ENCODE data around the gene PITPNC1.

PITPNC1 gene

GRCh38 chr17:67378454-67379250 lies 1.6 kb downstream of the PITPNC1 start:
- no peak overlapping the region for H2BK12ac ChIP-seq (ENCODE audit: low read length)
- peak overlapping the region; percentile 62 for H3K4me2 ChIP-seq (ENCODE audit: insufficient read depth, low read length, poor library complexity, severe bottlenecking)
- peak overlapping the region; percentile 67 for H2BK120ac ChIP-seq (ENCODE audit: low read depth, low read length)
- H3K9ac ChIP-seq (ENCODE audit: low read depth, low read length, poor library complexity): peak overlapping the region; percentile 92
- peak overlapping the region; percentile 96 for H3K18ac ChIP-seq (ENCODE audit: low read length)
- no peaks in the 10 kb centered on the region for H3K9me3 ChIP-seq (replicated peaks in 1 of 2; ENCODE audit: control insufficient read depth in 2 of 2, insufficient read depth in 1 of 2, low read depth in 1 of 2, low read length in 2 of 2)
- no peak overlapping the region for H2BK15ac ChIP-seq (ENCODE audit: low read length)
- peaks cover 0 to 3% (median 0%) of the 10 kb centered on the region in 3 experiments for H3K27me3 ChIP-seq (ENCODE audit: control insufficient read depth in 3 of 3, insufficient read depth in 3 of 3, low read depth in 1 of 3, low read length in 3 of 3)
- no CpG with 5 or more reads among the region's 72 CpGs for WGBS, 2 donors (ENCODE audit: extremely low coverage in 2 of 2, insufficient read length in 2 of 2, insufficient replicate concordance in 1 of 2)
- H4K8ac ChIP-seq (ENCODE audit: low read depth, low read length): peak overlapping the region; percentile 57
- peak overlapping the region; percentile 98 for H3K23ac ChIP-seq (ENCODE audit: low read depth, low read length, poor library complexity)
- H3K4me3 ChIP-seq (ENCODE audit: low read length in 2 of 2): peak overlapping the region; percentile 91 to 97
- peak overlapping the region; percentile 94 for H2AFZ ChIP-seq (ENCODE audit: low read length)
- peak overlapping the region; percentile 78 for H2BK5ac ChIP-seq (ENCODE audit: low read length)
- H4K91ac ChIP-seq (ENCODE audit: low read depth, low read length, poor library complexity): no peak overlapping the region
- peaks cover 4% of the 10 kb centered on the region for H3K79me1 ChIP-seq (ENCODE audit: low read depth, low read length)
- H3K4me1 ChIP-seq (ENCODE audit: control insufficient read depth in 2 of 2, insufficient read depth in 1 of 2, low read depth in 1 of 2, low read length in 2 of 2): peaks cover 5 to 18% of the 10 kb centered on the region in 2 donors
- H3K14ac ChIP-seq (ENCODE audit: low read length): peak overlapping the region; percentile 77
- peak overlapping the region; percentile 76 for H3K27ac ChIP-seq (replicated peaks; ENCODE audit: low read length)
- DNase-seq (ENCODE audit: low spot score): peak; percentile 82
- peak overlapping the region; percentile 76 for H2AK5ac ChIP-seq (ENCODE audit: low read depth, low read length)
- peak overlapping the region; percentile 28 for H3K4ac ChIP-seq (ENCODE audit: low read length)
- peaks cover 0 to 5% of the 10 kb centered on the region in 2 donors for H3K36me3 ChIP-seq (replicated peaks in 1 of 2; ENCODE audit: control insufficient read depth in 2 of 2, insufficient read depth in 2 of 2, low read length in 2 of 2)

GRCh38 chr17:67379251-67379630 lies 2.2 kb downstream of the PITPNC1 start:
- no peak overlapping the region for H2BK5ac ChIP-seq (ENCODE audit: low read length)
- H2AK5ac ChIP-seq (ENCODE audit: low read depth, low read length): no peak overlapping the region
- H2BK15ac ChIP-seq (ENCODE audit: low read length): no peak overlapping the region
- H3K9ac ChIP-seq (ENCODE audit: low read depth, low read length, poor library complexity): no peak overlapping the region
- H4K8ac ChIP-seq (ENCODE audit: low read depth, low read length): no peak overlapping the region
- H3K4me3 ChIP-seq (ENCODE audit: low read length in 2 of 2): peak overlapping the region; percentile 67 to 91
- no CpG with 5 or more reads among the region's 8 CpGs for WGBS, 2 donors (ENCODE audit: extremely low coverage in 2 of 2, insufficient read length in 2 of 2, insufficient replicate concordance in 1 of 2)
- no peaks in the 10 kb centered on the region for H3K9me3 ChIP-seq (replicated peaks in 1 of 2; ENCODE audit: control insufficient read depth in 2 of 2, insufficient read depth in 1 of 2, low read depth in 1 of 2, low read length in 2 of 2)
- H3K36me3 ChIP-seq (replicated peaks in 1 of 2; ENCODE audit: control insufficient read depth in 2 of 2, insufficient read depth in 2 of 2, low read length in 2 of 2): peaks cover 0 to 5% of the 10 kb centered on the region in 2 donors
- peaks cover 4% of the 10 kb centered on the region for H3K79me1 ChIP-seq (ENCODE audit: low read depth, low read length)
- H3K18ac ChIP-seq (ENCODE audit: low read length): no peak overlapping the region
- no peak overlapping the region for H2BK120ac ChIP-seq (ENCODE audit: low read depth, low read length)
- DNase-seq (ENCODE audit: low spot score): no peak
- no peak overlapping the region for H3K4ac ChIP-seq (ENCODE audit: low read length)
- H3K4me1 ChIP-seq (ENCODE audit: control insufficient read depth in 2 of 2, insufficient read depth in 1 of 2, low read depth in 1 of 2, low read length in 2 of 2): peaks cover 5 to 18% of the 10 kb centered on the region in 2 donors
- no peak overlapping the region for H3K14ac ChIP-seq (ENCODE audit: low read length)
- H2BK12ac ChIP-seq (ENCODE audit: low read length): no peak overlapping the region
- H2AFZ ChIP-seq (ENCODE audit: low read length): peak overlapping the region; percentile 94
- no peak overlapping the region for H3K23ac ChIP-seq (ENCODE audit: low read depth, low read length, poor library complexity)
- H3K27ac ChIP-seq (replicated peaks; ENCODE audit: low read length): no peak overlapping the region
- H3K4me2 ChIP-seq (ENCODE audit: insufficient read depth, low read length, poor library complexity, severe bottlenecking): peak overlapping the region; percentile 62
- H3K27me3 ChIP-seq (ENCODE audit: control insufficient read depth in 3 of 3, insufficient read depth in 3 of 3, low read depth in 1 of 3, low read length in 3 of 3): peaks cover 0 to 3% (median 0%) of the 10 kb centered on the region in 3 experiments
- H4K91ac ChIP-seq (ENCODE audit: low read depth, low read length, poor library complexity): no peak overlapping the region

GRCh38 chr17:67381929-67382257 lies 4.8 kb downstream of the PITPNC1 start:
- H3K23ac ChIP-seq (ENCODE audit: low read depth, low read length, poor library complexity): no peak overlapping the region
- H3K4me1 ChIP-seq (ENCODE audit: control insufficient read depth in 2 of 2, insufficient read depth in 1 of 2, low read depth in 1 of 2, low read length in 2 of 2): peaks cover 0 to 4% of the 10 kb centered on the region in 2 donors
- no peak overlapping the region for H2AFZ ChIP-seq (ENCODE audit: low read length)
- no peak overlapping the region for H4K8ac ChIP-seq (ENCODE audit: low read depth, low read length)
- no peak overlapping the region for H2BK12ac ChIP-seq (ENCODE audit: low read length)
- peaks cover 0 to 5% of the 10 kb centered on the region in 2 donors for H3K36me3 ChIP-seq (replicated peaks in 1 of 2; ENCODE audit: control insufficient read depth in 2 of 2, insufficient read depth in 2 of 2, low read length in 2 of 2)
- H3K4ac ChIP-seq (ENCODE audit: low read length): no peak overlapping the region
- H3K9me3 ChIP-seq (replicated peaks in 1 of 2; ENCODE audit: control insufficient read depth in 2 of 2, insufficient read depth in 1 of 2, low read depth in 1 of 2, low read length in 2 of 2): no peaks in the 10 kb centered on the region
- H2BK120ac ChIP-seq (ENCODE audit: low read depth, low read length): no peak overlapping the region
- no peak overlapping the region for H3K18ac ChIP-seq (ENCODE audit: low read length)
- no CpG with 5 or more reads among the region's 1 CpG for WGBS, 2 donors (ENCODE audit: extremely low coverage in 2 of 2, insufficient read length in 2 of 2, insufficient replicate concordance in 1 of 2)
- H3K79me1 ChIP-seq (ENCODE audit: low read depth, low read length): peaks cover 4% of the 10 kb centered on the region
- no peak overlapping the region for H4K91ac ChIP-seq (ENCODE audit: low read depth, low read length, poor library complexity)
- no peak overlapping the region for H3K14ac ChIP-seq (ENCODE audit: low read length)
- H2BK5ac ChIP-seq (ENCODE audit: low read length): no peak overlapping the region
- no peak overlapping the region for H3K27ac ChIP-seq (replicated peaks; ENCODE audit: low read length)
- DNase-seq (ENCODE audit: low spot score): no peak
- no peak overlapping the region for H2AK5ac ChIP-seq (ENCODE audit: low read depth, low read length)
- no peak overlapping the region for H2BK15ac ChIP-seq (ENCODE audit: low read length)
- H3K4me2 ChIP-seq (ENCODE audit: insufficient read depth, low read length, poor library complexity, severe bottlenecking): no peak overlapping the region
- no peak overlapping the region for H3K9ac ChIP-seq (ENCODE audit: low read depth, low read length, poor library complexity)
- no peaks in the 10 kb centered on the region for H3K27me3 ChIP-seq (ENCODE audit: control insufficient read depth in 3 of 3, insufficient read depth in 3 of 3, low read depth in 1 of 3, low read length in 3 of 3)
- no peak overlapping the region for H3K4me3 ChIP-seq (ENCODE audit: low read length in 2 of 2)

DNA sequence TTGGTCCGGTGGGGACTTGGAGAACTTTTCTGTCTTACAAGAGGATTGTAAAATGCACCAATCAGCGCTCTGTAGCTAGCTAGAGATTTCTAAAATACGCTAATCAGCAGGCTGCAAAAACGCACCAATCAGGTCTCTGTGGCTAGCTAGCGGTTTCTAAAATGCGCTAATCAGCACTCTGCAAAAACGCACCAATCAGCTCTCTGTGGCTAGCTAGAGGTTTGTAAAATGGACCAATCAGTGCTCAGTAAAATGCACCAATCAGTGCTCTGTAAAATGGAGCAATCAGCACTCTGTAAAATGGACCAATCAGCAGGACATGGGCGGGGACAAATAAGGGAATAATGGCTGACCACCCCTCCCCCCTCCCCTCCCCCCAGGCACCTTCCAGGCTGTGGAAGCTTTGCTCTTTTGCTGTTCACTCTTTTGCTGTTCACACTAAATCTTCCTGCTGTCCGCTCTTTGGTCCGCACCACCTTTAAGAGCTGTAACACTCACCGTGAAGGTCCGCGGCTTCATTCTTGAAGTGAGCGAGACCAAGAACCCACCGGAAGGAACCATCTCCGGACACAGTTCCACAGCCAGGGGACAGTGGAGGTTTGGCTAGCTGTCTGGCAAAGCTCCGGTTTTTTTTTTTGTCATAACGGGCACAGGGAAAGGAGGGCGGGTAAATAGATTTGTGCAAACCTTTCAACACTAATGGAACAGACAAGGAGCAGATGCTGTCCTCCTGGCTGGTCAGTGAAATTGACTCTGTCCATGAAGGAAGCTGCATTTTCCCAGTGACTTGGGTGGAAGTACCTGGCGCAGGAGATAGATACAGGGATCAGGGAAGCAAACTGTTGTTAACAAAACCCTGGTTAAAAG lies 8.3 kb downstream of the PITPNC1 start:
- no peak overlapping the region for H2BK120ac ChIP-seq (ENCODE audit: low read depth, low read length)
- H2BK5ac ChIP-seq (ENCODE audit: low read length): no peak overlapping the region
- H3K4ac ChIP-seq (ENCODE audit: low read length): no peak overlapping the region
- no peaks in the 10 kb centered on the region for H3K27me3 ChIP-seq (ENCODE audit: control insufficient read depth in 3 of 3, insufficient read depth in 3 of 3, low read depth in 1 of 3, low read length in 3 of 3)
- no peaks in the 10 kb centered on the region for H3K9me3 ChIP-seq (replicated peaks in 1 of 2; ENCODE audit: control insufficient read depth in 2 of 2, insufficient read depth in 1 of 2, low read depth in 1 of 2, low read length in 2 of 2)
- no peak overlapping the region for H2BK15ac ChIP-seq (ENCODE audit: low read length)
- no peak for DNase-seq (ENCODE audit: low spot score)
- H3K4me3 ChIP-seq (ENCODE audit: low read length in 2 of 2): no peak overlapping the region
- no CpG with 5 or more reads among the region's 20 CpGs for WGBS, 2 donors (ENCODE audit: extremely low coverage in 2 of 2, insufficient read length in 2 of 2, insufficient replicate concordance in 1 of 2)
- H3K23ac ChIP-seq (ENCODE audit: low read depth, low read length, poor library complexity): no peak overlapping the region
- H4K91ac ChIP-seq (ENCODE audit: low read depth, low read length, poor library complexity): no peak overlapping the region
- H2BK12ac ChIP-seq (ENCODE audit: low read length): no peak overlapping the region
- no peak overlapping the region for H4K8ac ChIP-seq (ENCODE audit: low read depth, low read length)
- H3K4me1 ChIP-seq (ENCODE audit: control insufficient read depth in 2 of 2, insufficient read depth in 1 of 2, low read depth in 1 of 2, low read length in 2 of 2): peaks cover 0 to 2% of the 10 kb centered on the region in 2 donors
- H3K36me3 ChIP-seq (replicated peaks in 1 of 2; ENCODE audit: control insufficient read depth in 2 of 2, insufficient read depth in 2 of 2, low read length in 2 of 2): peaks cover 0 to 2% of the 10 kb centered on the region in 2 donors
- H3K79me1 ChIP-seq (ENCODE audit: low read depth, low read length): peaks cover 4% of the 10 kb centered on the region
- H3K18ac ChIP-seq (ENCODE audit: low read length): no peak overlapping the region
- H3K4me2 ChIP-seq (ENCODE audit: insufficient read depth, low read length, poor library complexity, severe bottlenecking): no peak overlapping the region
- H3K27ac ChIP-seq (replicated peaks; ENCODE audit: low read length): no peak overlapping the region
- H2AK5ac ChIP-seq (ENCODE audit: low read depth, low read length): no peak overlapping the region
- no peak overlapping the region for H2AFZ ChIP-seq (ENCODE audit: low read length)
- H3K14ac ChIP-seq (ENCODE audit: low read length): no peak overlapping the region
- no peak overlapping the region for H3K9ac ChIP-seq (ENCODE audit: low read depth, low read length, poor library complexity)

Measured in neuronal stem cell (in vitro differentiated cells).